ENCODE results near the gene USP22.
A peak's percentile ranks its signal among the peaks of the same experiment; 100 is the strongest.

DNA sequence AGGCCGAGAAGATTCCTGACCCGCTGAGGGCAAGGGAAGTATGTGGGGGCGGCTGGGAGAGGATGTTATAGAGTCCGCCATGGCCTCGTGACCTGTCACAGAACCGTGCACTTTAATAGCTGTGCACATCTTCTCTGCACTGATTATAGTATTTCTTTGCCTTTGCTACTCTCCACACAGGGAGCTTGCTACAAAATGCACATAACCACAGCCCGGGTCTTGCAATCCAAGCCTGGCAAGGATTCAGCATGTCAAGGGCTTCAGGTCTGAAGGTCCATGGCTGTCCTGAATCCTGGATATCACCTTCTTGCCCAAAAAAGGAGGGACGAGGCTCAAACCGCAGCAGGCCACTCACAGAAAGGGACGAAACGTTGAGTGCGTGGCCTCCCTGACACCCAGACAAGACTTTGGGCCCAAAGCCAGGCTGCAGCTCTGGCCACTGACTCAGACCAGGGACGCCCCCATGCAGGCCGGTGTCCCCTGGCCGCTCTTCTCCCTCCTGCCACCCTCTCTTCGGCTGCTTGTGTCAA, 43.7 kb downstream of the USP22 start:
- TF ChIP-seq CTCF (IDR thresholded peaks at IDR 0.05 in 2 of 3, conservative IDR thresholded peaks at IDR 0.05 in 1 of 3; ENCODE audit: borderline replicate concordance in 1 of 3, insufficient read depth in 1 of 3, low read depth in 2 of 3, low read length in 2 of 3) (no peak), CEBPB (IDR thresholded peaks at IDR 0.05; ENCODE audit: low read depth) (no peak), SP1 (IDR thresholded peaks at IDR 0.05; ENCODE audit: low read depth) (no peak), REST (IDR thresholded peaks at IDR 0.05; ENCODE audit: low read depth) (no peak), POLR2AphosphoS5 (IDR thresholded peaks at IDR 0.05; ENCODE audit: low read depth, low read length) (peak; percentile 47), ZNF274 (IDR thresholded peaks at IDR 0.05; ENCODE audit: low read depth, low read length) (no peak)
